Mesenchymal stem cell (in vitro differentiated cells and primary cell): ENCODE results near the gene TANC1.

Experiments
- DNase-seq: peaks from one replicate; pipeline ENCODE4 v3.0.0-alpha.2; 2013
- H2AFZ ChIP-seq: one replicate; pipeline ENCODE4 v1.6.1; 2013; ENCODE audit warnings: low read depth, mild to moderate bottlenecking, control low read depth, inconsistent platforms, low read length, moderate library complexity
- H2AK5ac ChIP-seq: 2 replicates; pipeline ENCODE4 v1.6.1; 2013; ENCODE audit warnings: low read length, moderate library complexity, mild to moderate bottlenecking, inconsistent platforms; ENCODE audit not compliant: severe bottlenecking
- H2BK120ac ChIP-seq: one replicate; pipeline ENCODE4 v1.6.1; 2013; ENCODE audit warnings: low read depth, mild to moderate bottlenecking, inconsistent platforms, low read length, moderate library complexity
- H2BK12ac ChIP-seq, 2 experiments: one replicate each; pipeline ENCODE4 v1.6.1; 2013; ENCODE audit warnings: inconsistent platforms in 2 of 2, low read length in 2 of 2, mild to moderate bottlenecking in 2 of 2, moderate library complexity in 2 of 2, control low read depth in 1 of 2
- H2BK15ac ChIP-seq: one replicate; pipeline ENCODE4 v1.6.1; 2013; ENCODE audit warnings: mild to moderate bottlenecking, low read depth, inconsistent platforms; ENCODE audit not compliant: poor library complexity, severe bottlenecking
- H2BK5ac ChIP-seq: 2 replicates; pipeline ENCODE4 v1.6.1; 2013; ENCODE audit warnings: low read depth, mild to moderate bottlenecking, low read length, control low read depth, inconsistent platforms; ENCODE audit not compliant: poor library complexity, severe bottlenecking
- H3K14ac ChIP-seq, 2 experiments: one replicate each; pipeline ENCODE4 v1.6.1; 2013; ENCODE audit warnings: inconsistent platforms in 2 of 2, low read length in 2 of 2, control low read depth in 1 of 2, mild to moderate bottlenecking in 1 of 2, moderate library complexity in 1 of 2
- H3K18ac ChIP-seq, 2 experiments: one replicate each; pipeline ENCODE4 v1.6.1; 2013; ENCODE audit warnings: inconsistent platforms in 2 of 2, low read length in 2 of 2, control low read depth in 1 of 2, low read depth in 1 of 2, mild to moderate bottlenecking in 1 of 2
- H3K23ac ChIP-seq, 2 experiments: one replicate each; pipeline ENCODE4 v1.6.1; 2013; ENCODE audit warnings: inconsistent platforms in 2 of 2, low read length in 2 of 2, mild to moderate bottlenecking in 2 of 2, moderate library complexity in 2 of 2, control low read depth in 1 of 2
- H3K27ac ChIP-seq: 2 replicates; pipeline ENCODE4 v1.5.1; 2013; ENCODE audit warnings: mild to moderate bottlenecking, moderate library complexity, low read length, control low read depth, inconsistent platforms; ENCODE audit not compliant: poor library complexity, severe bottlenecking
- H3K27me3 ChIP-seq, 2 experiments: 2 replicates each; pipeline versions ENCODE4 v1.6.1 to v1.7.0; 2013; ENCODE audit warnings: low read length in 2 of 2, mild to moderate bottlenecking in 2 of 2, moderate library complexity in 2 of 2, control low read depth in 1 of 2, inconsistent platforms in 1 of 2; ENCODE audit not compliant: control insufficient read depth in 1 of 2, insufficient read depth in 1 of 2
- H3K36me3 ChIP-seq, 2 experiments: 2 replicates each; pipeline versions ENCODE4 v1.6.1 to v1.7.0; 2013; ENCODE audit warnings: low read length in 2 of 2, control low read depth in 1 of 2, inconsistent platforms in 1 of 2, low read depth in 1 of 2, mild to moderate bottlenecking in 1 of 2; ENCODE audit not compliant: insufficient read depth in 2 of 2, control insufficient read depth in 1 of 2
- H3K4ac ChIP-seq, 2 experiments: one replicate each; pipeline ENCODE4 v1.6.1; 2013; ENCODE audit warnings: inconsistent platforms in 2 of 2, low read length in 2 of 2, mild to moderate bottlenecking in 2 of 2, moderate library complexity in 2 of 2, control low read depth in 1 of 2, low read depth in 1 of 2
- H3K4me1 ChIP-seq: 2 replicates; pipeline ENCODE4 v1.6.1; 2013; ENCODE audit warnings: low read depth, low read length, control low read depth; ENCODE audit not compliant: control insufficient read depth, insufficient read depth
- H3K4me2 ChIP-seq: 2 replicates; pipeline ENCODE4 v1.6.1; 2013; ENCODE audit warnings: low read length, mild to moderate bottlenecking, inconsistent platforms; ENCODE audit not compliant: poor library complexity, severe bottlenecking
- H3K4me3 ChIP-seq, 2 experiments: 2 replicates each; pipeline versions ENCODE4 v1.5.1 to v1.7.0; 2013; ENCODE audit warnings: low read length in 2 of 2, mild to moderate bottlenecking in 2 of 2, control low read depth in 1 of 2, low read depth in 1 of 2; ENCODE audit not compliant: insufficient read depth in 1 of 2
- H3K79me1 ChIP-seq: replicated peaks from 2 replicates; pipeline ENCODE4 v1.6.1; 2013; ENCODE audit warnings: mild to moderate bottlenecking, control low read depth, low read length, inconsistent platforms; ENCODE audit not compliant: poor library complexity, severe bottlenecking
- H3K9ac ChIP-seq: 2 replicates; pipeline ENCODE4 v1.7.0; 2013; ENCODE audit warnings: mild to moderate bottlenecking, low read length, moderate library complexity
- H3K9me3 ChIP-seq: 2 replicates; pipeline ENCODE4 v1.7.0; 2013; ENCODE audit warnings: mild to moderate bottlenecking, low read length; ENCODE audit not compliant: control insufficient read depth
- H4K8ac ChIP-seq: one replicate; pipeline ENCODE4 v1.6.1; 2013; ENCODE audit warnings: inconsistent platforms, mild to moderate bottlenecking, low read length, moderate library complexity
- H4K91ac ChIP-seq: one replicate; pipeline ENCODE4 v1.6.1; 2013; ENCODE audit warnings: mild to moderate bottlenecking, low read length, inconsistent platforms
- WGBS: methylation state at CpG from one replicate; pipeline ENCODE4 v1.1.7; 2013; ENCODE audit warnings: mixed read lengths; 5-methylcytosine and 5-hydroxymethylcytosine counted together

The TANC1 gene

DNA sequence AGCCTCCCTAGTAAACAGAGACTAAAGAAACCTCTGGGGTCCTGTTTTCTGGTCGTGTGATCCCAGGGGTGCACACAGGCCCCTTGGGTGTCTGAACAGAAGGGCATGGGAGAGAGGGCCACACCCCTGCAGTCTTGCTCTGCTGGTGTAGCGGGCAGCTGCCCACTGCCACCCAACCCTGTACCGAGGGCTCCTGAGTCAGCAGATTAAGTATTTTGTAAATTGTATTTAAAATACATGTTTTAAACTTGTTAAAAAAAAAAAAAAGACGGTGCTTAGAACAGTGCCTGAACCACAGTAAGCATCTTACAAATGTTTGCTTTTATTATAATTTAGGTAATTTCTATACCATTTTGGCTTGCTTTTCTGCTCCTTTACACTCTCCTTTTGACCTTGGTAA is 113.7 kb downstream of the TANC1 start:
- Histone ChIP-seq H4K8ac (no peak overlapping the region), H3K4me2 (no peak overlapping the region), H3K79me1 (peaks cover 43% of the 10 kb centered on the region), H2BK120ac (no peak overlapping the region), H3K23ac (no peak overlapping the region), H3K4ac (no peak overlapping the region), H3K4me3 (no peak overlapping the region), H4K91ac (no peak overlapping the region), H2AK5ac (no peak overlapping the region), H3K27me3 (no peaks in the 10 kb centered on the region), H3K27ac (no peak overlapping the region), H3K18ac (no peak overlapping the region), H3K14ac (no peak overlapping the region), H2BK5ac (no peak overlapping the region), H3K9ac (no peak overlapping the region), H2BK15ac (no peak overlapping the region), H2BK12ac (no peak overlapping the region), H3K36me3 (peaks cover 0 to 21% of the 10 kb centered on the region in 2 experiments), H2AFZ (no peak overlapping the region), H3K9me3 (no peaks in the 10 kb centered on the region), H3K4me1 (peaks cover 5% of the 10 kb centered on the region)
- DNase-seq = no peak
- WGBS = 85% methylated on average over 1 of the region's 4 CpGs

DNA sequence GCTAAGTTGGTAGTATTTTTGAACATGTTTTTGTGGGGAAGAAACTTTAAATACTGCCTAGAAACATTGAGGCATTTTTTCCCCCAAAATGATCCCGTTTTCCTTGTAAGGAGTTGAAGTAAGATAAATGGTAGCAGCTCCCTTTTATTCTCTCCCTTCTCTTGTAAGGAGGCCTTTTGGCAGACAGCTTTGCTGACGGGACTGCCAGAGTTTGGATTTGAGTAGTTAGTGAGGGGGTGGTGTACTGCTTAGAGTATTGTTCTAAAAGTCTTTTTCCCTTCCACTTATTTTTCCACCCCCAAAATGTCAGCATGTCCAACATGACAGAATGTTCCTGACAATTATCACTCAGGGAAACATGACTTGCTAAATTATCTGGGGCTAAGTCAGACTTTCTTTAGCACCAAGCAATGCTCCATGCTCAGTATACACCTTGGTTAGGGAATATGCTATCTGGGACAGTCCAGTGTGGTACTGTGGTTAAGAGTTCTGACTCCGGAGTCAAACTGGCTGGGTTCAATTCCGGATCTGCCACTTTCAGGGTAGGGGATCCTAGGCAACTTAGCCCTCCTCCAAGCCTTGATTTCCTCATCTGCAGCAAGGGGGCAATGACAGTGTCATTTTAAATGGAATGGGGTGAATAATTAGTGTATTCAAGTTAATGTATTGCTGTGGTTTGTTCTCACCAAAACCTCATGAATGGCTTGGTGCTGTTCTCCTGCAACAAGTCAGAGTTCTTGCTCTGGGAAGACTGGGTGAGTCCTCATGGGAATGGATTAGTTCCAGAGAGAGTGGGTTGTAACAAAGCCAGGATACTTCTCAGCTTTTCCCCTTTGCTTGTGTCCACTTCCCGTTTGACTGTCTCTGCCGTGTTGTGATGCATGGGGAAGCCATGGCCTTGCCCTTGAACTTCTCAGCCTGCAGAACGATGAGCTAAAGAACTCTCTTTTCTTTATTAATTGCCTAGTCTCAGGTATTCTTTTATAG is 116.2 kb downstream of the TANC1 start:
- WGBS = 64% methylated on average over 4 of the region's 7 CpGs
- no peak overlapping the region for H2BK15ac ChIP-seq
- peaks cover 0 to 21% of the 10 kb centered on the region in 2 experiments for H3K36me3 ChIP-seq
- no peak overlapping the region for H3K27ac ChIP-seq
- peak overlapping the region in 1 of 2 experiments; percentile 19 for H3K18ac ChIP-seq
- H3K4me3 ChIP-seq = no peak overlapping the region
- H3K4me2 ChIP-seq = no peak overlapping the region
- no peak overlapping the region for H2AFZ ChIP-seq
- no peak overlapping the region for H4K8ac ChIP-seq
- H2BK120ac ChIP-seq = no peak overlapping the region
- H3K9ac ChIP-seq = peak overlapping the region; percentile 34
- H4K91ac ChIP-seq = no peak overlapping the region
- H3K4ac ChIP-seq = no peak overlapping the region
- no peaks in the 10 kb centered on the region for H3K9me3 ChIP-seq
- H3K14ac ChIP-seq = no peak overlapping the region
- no peak for DNase-seq
- H2AK5ac ChIP-seq = peak overlapping the region; percentile 75
- no peaks in the 10 kb centered on the region for H3K27me3 ChIP-seq
- no peak overlapping the region for H3K23ac ChIP-seq
- peaks cover 12% of the 10 kb centered on the region for H3K4me1 ChIP-seq
- H2BK12ac ChIP-seq = no peak overlapping the region
- H3K79me1 ChIP-seq = peaks cover 45% of the 10 kb centered on the region
- H2BK5ac ChIP-seq = no peak overlapping the region

DNA sequence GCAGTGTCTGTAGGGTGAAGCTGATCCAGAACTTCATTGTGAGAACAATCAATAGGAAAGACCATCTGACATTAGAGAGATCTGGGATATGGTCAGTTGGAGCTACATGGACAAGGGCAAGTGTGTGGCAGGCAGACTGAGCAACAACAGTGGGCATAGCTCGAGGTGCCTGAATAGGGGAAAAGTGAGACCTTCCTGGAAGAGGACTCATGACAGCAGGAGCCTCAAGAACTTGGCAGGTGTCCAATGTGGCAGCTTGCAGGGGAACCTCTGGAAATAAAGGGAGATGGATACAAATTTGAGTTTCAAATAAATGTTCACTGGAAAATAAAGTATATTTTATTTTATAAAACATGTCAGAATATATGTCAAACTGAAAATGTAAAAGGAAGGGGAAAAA is 117.9 kb downstream of the TANC1 start:
- no peak overlapping the region for H3K4me3 ChIP-seq
- WGBS = 63% methylated on average over 1 of the region's 1 CpG
- DNase-seq = no peak
- no peak overlapping the region for H3K9ac ChIP-seq
- no peak overlapping the region for H3K23ac ChIP-seq
- no peak overlapping the region for H2AK5ac ChIP-seq
- H4K8ac ChIP-seq = peak overlapping the region; percentile 47
- no peaks in the 10 kb centered on the region for H3K9me3 ChIP-seq
- H2BK5ac ChIP-seq = no peak overlapping the region
- peaks cover 30% of the 10 kb centered on the region for H3K79me1 ChIP-seq
- peak overlapping the region in 1 of 2 experiments; percentile 2 for H3K14ac ChIP-seq
- no peak overlapping the region for H2AFZ ChIP-seq
- H3K18ac ChIP-seq = peak overlapping the region in 1 of 2 experiments; percentile 70
- peaks cover 0 to 6% of the 10 kb centered on the region in 2 experiments for H3K36me3 ChIP-seq
- H2BK120ac ChIP-seq = no peak overlapping the region
- no peak overlapping the region for H3K4ac ChIP-seq
- H2BK12ac ChIP-seq = no peak overlapping the region
- no peaks in the 10 kb centered on the region for H3K27me3 ChIP-seq
- H2BK15ac ChIP-seq = no peak overlapping the region
- no peak overlapping the region for H4K91ac ChIP-seq
- H3K4me2 ChIP-seq = no peak overlapping the region
- H3K4me1 ChIP-seq = peaks cover 19% of the 10 kb centered on the region
- H3K27ac ChIP-seq = no peak overlapping the region

DNA sequence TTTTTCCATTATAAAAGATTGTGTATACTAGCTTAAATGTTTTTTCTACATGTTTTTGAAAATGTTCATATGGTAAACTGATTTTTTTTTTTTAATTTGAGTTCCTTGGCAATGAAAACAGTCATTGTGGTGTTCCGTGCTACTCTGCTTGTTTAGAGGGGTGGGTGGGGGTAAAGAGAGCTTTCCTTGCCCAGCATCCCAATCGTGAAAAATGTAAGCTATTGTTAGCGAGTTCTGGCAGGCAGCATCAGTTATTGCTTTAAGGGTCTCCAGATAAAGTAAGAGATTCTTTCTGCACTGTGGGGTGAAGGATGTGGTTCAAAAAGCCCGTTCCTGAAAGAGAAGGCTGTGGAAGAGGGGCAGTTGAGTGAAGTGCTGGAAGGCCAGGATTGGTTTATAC is 118.4 kb downstream of the TANC1 start:
- no peaks in the 10 kb centered on the region for H3K27me3 ChIP-seq
- H3K79me1 ChIP-seq = peaks cover 28% of the 10 kb centered on the region
- no peak overlapping the region for H2BK12ac ChIP-seq
- H2AK5ac ChIP-seq = no peak overlapping the region
- peaks cover 0 to 3% of the 10 kb centered on the region in 2 experiments for H3K36me3 ChIP-seq
- H2BK120ac ChIP-seq = no peak overlapping the region
- H3K4me1 ChIP-seq = peaks cover 19% of the 10 kb centered on the region
- no peak overlapping the region for H2BK5ac ChIP-seq
- no peak overlapping the region for H3K23ac ChIP-seq
- no peak overlapping the region for H3K4me2 ChIP-seq
- H3K14ac ChIP-seq = peak overlapping the region in 1 of 2 experiments; percentile 57
- no peak for DNase-seq
- no peak overlapping the region for H3K4me3 ChIP-seq
- no peak overlapping the region for H3K18ac ChIP-seq
- H3K4ac ChIP-seq = no peak overlapping the region
- H2AFZ ChIP-seq = no peak overlapping the region
- H4K8ac ChIP-seq = no peak overlapping the region
- H4K91ac ChIP-seq = no peak overlapping the region
- H3K9me3 ChIP-seq = no peaks in the 10 kb centered on the region
- no peak overlapping the region for H3K27ac ChIP-seq
- no peak overlapping the region for H2BK15ac ChIP-seq
- no peak overlapping the region for H3K9ac ChIP-seq
- WGBS = 71% methylated on average over 4 of the region's 4 CpGs
